C1 segment of cervical spinal cord (tissue), 14 donors: ENCODE data around the gene KCNH4.
"Not testable (repeated sequence)": the region's sequence is repeated elsewhere in the genome, so short reads cannot be mapped to it uniquely, and the experiment has no call there.

ENCODE experiments used
- DNase-seq, 14 donors: peaks; one replicate each; lab custom pipeline; 2025; lab: John Stamatoyannopoulos, UW

Gene KCNH4

GRCh38 chr17:42179335-42179734 lies 1.6 kb downstream of the KCNH4 start:
- DNase-seq: no peak

DNA sequence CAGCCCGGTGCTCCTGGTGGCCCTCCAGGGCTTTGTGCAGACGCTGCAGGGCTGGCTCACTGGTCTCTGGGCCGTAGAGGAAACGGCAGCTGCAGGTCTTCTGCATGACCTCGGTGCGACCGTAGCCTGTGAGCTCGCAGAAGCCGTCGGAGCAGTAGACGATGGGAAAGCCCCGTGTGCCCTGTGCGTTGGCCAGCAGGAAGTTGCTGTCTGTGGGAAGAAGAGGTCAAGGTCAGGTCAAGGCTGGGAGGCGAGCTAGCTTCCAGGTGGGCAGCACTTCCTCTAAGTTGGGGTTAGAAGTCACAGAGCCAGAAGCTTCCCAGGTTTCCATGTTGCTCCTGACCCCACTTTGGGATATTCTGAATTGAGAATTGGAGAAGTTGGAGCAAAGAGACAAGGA lies 2.1 kb downstream of the KCNH4 start:
- no peak for DNase-seq

GRCh38 chr17:42177684-42178083 lies 3.3 kb downstream of the KCNH4 start:
- DNase-seq: no peak

- no peak for DNase-seq
Observed at GRCh38 chr17:42174126-42174783, 6.7 kb downstream of the KCNH4 start.

GRCh38 chr17:42171831-42172230 lies 9.1 kb downstream of the KCNH4 start:
- no peak for DNase-seq

DNA sequence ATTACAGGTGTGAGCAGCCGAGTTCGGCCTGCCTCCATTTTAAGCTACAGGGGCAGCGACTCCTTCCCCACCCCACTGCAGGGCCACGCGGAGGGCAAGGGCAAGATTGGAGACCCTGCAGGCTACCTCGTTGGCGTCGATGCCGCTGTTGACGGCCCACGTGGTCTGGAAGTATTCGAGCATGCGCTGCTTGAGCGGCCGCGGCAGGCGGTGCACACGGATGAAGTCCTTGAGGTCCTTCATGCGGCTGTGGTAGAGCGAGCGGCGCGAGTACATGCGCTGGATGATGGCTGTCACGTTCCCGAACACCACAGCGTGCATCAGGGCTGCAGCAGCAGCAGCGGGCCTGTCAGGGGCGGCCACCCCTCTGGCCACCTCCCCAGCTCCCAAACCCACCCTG lies 11.6 kb downstream of the KCNH4 start:
- no peak for DNase-seq

DNA sequence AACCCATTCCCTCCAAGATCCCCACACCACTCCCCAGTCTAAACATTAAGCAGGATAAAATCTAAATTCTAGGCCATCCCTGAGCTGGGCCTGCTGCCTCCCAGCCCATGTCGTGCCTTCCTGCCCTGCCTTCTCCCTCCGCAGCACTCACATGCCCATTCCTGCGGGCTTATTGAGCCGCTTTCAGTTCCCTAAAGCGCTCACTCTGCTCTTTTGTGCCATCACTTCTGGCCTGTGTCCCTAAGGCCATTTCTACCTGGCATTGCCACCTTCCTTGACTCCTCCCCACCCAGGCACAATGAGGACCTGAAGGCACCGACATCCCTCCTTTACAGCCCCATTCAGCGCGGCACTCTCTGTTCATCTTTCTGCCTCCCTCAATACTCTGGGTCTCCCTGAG lies 13.1 kb downstream of the KCNH4 start:
- no peak for DNase-seq

- DNase-seq: no peak
Observed at GRCh38 chr17:42166196-42166763, 14.7 kb downstream of the KCNH4 start.

DNA sequence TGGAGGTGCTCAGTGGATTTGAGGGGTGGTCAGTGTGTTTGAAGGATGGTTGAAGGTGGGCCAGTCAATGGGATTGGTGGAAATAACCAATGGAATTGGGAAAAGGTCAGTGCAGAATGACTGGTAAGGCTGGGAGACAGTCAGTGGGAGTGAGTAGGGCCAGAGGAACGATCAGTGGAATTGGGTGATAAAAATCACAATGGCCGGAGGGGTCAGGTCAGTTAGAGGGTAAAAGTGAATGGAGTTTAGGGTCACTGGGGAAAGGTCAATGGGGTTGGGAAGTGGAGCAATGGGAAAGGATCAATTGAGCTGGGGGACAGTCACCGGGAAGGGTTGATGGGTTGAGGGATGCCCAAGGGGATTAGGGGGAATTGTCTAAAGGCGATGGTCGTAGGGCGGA lies 15.2 kb downstream of the KCNH4 start:
- DNase-seq: no peak

DNA sequence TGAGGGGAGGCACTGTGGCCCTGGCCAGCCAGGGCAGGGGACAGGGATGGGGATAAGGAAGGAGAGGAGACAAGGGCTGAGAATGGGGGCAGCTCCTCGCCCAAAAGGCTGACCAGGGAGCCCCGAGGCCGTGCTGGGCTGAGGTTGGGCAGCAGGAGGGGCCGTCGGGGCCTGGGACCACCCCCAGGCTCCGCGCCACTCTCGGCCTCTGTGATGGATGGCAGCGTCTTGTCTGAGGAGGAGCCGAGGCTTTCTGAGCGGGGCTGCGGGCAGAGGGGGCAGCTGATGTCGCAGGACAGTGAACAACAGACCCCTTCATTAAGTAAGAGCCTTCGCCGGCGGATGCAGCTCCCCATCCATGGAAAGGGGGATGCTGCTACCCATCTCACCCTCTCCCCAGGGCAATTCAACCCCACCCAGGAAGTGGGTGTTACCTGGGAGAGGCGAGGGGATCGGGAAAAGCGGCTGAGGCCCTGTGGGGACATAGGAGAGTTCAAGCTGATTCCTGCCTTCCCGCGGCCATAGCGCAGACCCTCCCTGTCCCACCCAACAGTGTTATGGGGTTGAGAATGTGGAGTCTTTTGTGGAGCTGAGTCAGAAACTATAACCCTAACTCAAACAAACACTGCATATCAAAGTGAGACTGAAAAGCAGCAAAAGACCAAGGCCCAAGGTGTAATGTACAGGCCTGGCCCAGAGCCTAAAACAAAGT lies 17.1 kb downstream of the KCNH4 start:
- no peak for DNase-seq

DNA sequence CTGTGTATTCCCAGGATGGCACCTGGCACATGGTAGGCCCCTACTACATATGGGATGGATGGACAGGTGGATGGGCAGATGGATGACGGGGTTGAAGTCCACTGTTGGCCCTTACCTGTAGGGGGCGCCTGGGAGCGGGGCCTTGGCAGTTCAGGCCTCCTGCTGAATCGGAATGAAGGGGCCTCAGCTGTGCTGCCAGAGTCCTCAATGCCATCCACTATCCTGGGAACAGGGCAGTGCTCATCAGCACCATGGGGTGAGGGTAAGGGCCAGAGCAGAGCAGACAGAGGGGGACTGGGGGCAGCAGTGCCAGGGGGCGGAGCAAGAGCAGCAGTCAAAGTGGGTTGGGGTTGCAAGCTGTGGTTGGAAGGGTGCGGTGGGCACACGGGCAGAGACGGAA lies 17.8 kb downstream of the KCNH4 start:
- DNase-seq: no peak

DNA sequence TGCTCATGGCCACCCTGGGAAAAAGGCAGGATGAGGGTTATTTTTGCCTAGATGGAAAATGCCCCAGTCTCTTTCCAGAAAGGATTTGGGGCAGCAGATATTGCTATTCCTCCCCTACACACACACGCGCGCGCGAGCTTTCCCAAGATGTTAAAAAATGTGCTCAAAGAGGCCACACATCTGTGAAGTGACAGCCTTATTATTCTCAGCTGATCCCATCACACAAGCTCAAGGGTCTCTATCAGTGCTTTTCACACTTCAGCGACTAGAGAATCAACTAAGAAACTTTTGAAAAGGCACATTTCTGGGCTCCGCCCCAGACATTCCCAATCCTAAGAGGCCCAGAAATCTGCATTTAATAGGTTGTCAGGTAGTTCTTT lies 20.4 kb downstream of the KCNH4 start:
- DNase-seq: no peak

- no peak for DNase-seq
Observed at GRCh38 chr17:42159796-42160530, 21.0 kb downstream of the KCNH4 start.

DNA sequence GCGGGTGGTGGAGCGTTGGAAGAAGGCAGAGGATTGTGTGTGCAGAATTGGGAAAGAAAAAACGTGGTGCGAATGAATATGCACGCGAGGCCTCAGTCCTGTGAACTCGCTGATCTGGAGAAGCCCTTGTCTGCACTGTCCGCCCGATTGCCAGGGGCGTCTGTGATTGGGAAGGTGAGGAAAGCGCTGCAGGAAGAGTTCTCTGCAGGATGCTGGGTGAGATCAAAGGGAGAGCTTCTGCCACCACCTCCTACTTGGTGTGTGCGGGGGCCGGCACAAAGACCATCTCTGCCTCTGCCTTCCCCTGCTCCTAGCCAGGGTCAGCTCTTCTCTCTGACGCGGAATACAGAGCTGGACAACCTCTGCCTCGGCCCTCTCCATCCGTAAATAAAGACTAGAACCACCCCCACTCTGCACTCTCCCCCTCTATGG lies 25.3 kb downstream of the KCNH4 start:
- DNase-seq: no peak

- no peak for DNase-seq
Observed at GRCh38 chr17:42153919-42154742, 26.8 kb downstream of the KCNH4 start.

DNA sequence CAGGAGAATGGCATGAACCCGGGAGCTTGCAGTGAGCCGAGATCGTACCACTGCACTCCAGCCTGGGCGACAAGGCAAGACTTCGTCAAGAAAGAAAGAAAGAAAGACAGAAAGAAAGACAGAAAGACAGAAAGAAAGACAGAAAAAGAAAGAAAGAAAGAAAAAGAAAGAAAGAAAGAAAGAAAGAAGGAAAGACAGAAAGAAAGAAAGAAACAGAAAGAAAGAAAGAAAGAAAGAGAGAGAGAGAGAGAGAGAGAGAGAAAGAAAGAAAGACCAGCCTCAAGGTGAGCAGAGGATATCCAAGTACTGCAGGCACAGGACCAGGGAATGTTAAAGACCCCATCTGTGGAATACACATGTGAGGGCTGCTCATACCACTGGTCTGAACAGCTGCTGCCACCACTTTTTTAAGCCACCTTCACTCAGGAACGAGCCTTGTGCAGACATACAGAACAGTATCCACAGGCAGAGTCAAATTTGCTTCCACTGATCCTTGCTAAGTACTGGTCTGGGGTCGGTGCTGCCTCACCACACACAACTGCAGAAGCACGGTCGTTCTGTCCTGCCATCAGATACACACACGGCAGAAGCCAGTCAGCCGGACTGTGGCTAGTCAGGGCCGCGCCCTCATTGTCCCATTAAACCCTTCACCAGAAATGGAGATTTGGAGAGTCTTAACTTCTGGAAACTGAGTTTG lies 33.9 kb downstream of the KCNH4 start:
- DNase-seq: no peak

- DNase-seq: not testable (repeated sequence)
Observed at GRCh38 chr17:42143138-42143537, 37.8 kb downstream of the KCNH4 start.

- no peak for DNase-seq
Observed at GRCh38 chr17:42142371-42142896, 38.5 kb downstream of the KCNH4 start.

- DNase-seq: no peak
Observed at GRCh38 chr17:42141382-42141781, 39.6 kb downstream of the KCNH4 start.

GRCh38 chr17:42140690-42141089 lies 40.3 kb downstream of the KCNH4 start:
- not testable (repeated sequence) for DNase-seq
